ENCODE measurements around the gene SLC35E1.

The SLC35E1 gene

DNA sequence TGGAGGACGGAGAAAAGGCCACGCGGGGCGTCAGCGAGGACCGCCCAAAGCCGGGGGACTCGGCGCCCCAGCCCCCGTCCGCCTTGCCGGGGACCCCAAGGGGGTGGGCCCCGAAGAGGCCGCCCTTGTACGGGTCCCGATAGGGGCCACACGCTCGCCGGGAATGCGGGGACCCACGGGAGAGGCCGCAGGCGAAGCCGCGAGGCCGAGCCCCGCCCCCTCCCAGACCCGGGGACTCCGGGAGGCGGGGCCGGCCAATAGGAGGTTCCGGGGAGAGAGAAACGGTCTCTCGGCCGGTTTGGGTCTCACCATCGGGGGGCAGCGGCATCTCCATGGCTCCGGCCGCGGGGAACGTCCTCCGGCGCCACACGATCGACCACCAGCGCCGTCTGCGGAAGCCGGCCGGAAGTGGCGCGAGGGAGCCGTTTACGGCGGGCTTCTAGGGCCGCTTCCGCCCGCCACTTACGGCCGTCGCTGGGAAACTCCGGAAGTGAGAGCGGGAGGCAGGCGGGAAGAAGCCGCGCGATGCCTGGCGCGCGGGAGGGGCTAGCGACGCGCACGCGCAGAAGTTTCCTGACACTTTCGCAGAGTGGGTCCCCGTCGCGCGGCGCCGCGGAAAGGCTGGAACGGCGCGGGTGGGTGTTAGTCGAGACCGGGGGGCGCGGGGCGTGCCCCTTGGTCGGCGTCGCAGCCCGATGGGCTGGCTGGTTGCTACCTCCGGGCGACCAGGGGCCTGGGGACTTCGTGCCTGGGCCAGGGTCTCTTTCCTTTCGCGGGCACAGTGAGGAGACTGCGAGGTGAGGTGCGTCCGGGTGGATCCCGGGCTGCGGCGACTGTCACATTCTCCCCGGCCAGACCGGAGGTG, 29.9 kb downstream of the SLC35E1 start, which contains the start of gene CHERP:
TSS of gene CHERP (minus strand) at position 393 of the 865 bp plus-strand sequence. CDS start at position 334, 59 bp downstream.
- DNase-seq: peak; percentile 94 to 95

DNA sequence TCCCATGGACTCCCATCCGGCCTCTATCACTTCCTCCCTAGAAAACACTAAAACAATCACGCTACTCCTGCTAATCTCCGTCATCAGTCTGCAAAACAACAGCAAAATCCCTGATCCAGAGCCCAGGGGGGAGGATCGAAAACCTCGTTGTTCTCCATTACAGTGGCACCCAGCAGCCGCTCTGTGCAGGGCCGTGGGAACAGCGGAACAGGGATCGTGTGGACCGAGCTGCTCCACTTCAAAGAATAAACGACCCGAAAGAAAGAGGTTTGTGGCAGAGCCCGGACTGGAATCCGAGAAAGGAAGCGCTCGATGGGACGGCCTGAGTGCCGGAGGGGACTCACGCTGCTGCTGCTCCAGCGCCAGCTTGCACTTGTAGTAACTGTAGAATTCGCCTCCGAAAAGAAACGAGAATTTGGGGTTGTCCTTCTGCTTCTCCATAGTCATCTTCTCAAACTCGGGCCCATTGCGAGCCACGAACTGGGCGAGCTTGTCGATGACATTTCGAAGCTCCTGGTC, 30.6 kb downstream of the SLC35E1 start:
- DNase-seq: peak in 1 of 2 donors; percentile 14

- no peak for DNase-seq
These were observed 31.3 kb downstream of the SLC35E1 start for GRCh38 chr19:16540948-16541347.

DNA sequence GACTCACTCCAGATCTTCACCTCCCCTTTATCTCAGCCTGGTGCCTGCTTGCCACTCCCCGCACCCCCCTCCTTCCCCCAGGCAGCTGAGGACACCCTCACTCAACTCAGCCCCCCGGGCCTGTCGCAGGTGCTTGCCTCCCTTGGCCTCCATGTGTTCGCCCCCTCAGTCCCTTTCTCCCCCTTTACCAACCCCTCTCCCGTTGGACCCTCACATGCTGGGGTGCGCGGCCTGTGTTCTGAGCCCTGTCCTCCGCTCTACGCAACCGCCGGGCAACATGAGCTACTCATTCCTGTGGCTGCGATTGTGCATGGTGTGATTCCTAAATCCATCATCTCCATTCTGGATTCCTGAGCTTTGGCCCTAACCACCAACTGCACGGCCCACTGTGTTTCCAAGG, 35.1 kb downstream of the SLC35E1 start:
- DNase-seq: no peak

DNA sequence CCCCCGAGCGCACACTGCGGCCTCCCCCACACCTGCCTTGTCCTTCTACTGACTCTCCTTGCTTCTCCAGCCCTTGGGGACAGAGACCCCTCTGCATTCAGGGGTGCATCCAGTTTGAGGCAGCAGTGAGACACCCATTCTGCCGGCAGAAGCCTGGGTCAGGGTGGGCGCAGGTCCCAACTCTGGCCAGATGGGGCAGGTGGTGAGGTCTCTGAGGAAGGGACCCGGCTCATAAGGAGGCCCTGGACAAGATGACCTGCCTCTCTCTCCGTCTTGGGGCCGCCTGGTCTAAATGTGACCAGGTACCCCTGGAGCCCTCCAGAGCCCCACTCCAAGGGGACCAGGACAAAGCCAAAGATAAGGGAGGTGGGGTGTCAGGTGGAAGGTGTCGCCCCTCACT, 36.1 kb downstream of the SLC35E1 start:
- DNase-seq: no peak

DNA sequence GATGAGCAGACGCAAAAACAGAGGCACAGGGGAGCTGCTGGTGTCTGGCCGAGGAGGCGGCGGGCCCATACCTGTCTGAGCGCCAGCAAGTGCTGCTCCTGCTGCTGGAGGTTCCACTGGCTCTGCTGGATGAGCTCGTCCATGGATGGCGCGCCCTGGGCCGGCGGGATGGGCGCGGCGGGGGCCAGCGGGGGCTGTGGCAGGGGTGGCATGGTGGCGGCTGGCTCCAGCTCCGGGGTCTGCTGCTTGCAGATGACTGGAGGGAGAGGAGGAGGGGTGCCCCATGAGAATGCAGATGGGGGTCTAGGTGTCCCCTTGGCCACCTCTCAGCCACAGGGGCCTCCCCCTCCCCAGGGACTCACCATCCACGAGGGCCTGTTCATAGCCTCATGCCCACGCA, 36.8 kb downstream of the SLC35E1 start:
- no peak for DNase-seq

DNA sequence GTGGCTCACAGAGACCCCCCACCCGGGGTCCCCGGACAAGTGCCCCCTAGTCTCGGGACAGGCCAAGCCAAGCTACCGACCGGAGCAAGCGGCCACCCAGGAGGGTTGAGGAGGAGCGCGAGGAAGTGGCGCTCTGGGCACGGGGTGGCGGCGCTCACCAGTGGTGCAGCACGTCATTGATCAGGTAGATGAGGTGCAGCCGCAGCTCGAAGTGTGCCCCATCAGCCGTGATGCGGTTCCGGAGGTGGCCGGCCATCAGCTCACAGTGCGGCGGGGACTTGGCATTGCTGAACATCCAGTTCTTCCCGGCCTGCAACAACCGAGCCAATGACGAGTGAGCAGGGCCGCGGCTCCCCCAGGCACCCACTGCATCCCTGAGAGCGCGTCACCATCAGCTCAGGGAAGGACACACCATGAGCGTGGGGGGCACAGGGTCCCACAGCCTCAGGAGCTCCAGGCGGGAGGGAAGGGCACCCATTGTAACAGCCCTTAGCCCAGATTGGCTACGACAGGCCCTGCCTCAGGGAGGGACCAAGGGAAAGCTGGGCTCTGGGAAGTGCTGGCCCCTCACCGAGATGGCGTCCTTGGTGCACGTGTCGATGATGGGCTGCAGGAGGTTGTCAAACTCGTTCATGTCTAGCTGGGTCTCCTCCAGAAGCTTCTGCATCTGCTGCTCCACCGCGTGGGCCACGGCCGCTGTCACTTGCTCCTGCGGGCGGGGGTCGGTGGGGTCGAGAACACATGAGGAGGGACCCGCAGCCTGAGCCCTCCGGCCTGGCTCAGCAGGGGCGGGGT, 39.6 kb downstream of the SLC35E1 start:
- no peak for DNase-seq

GRCh38 chr19:16531380-16531669, 40.9 kb downstream of the SLC35E1 start:
- DNase-seq: no peak

DNA sequence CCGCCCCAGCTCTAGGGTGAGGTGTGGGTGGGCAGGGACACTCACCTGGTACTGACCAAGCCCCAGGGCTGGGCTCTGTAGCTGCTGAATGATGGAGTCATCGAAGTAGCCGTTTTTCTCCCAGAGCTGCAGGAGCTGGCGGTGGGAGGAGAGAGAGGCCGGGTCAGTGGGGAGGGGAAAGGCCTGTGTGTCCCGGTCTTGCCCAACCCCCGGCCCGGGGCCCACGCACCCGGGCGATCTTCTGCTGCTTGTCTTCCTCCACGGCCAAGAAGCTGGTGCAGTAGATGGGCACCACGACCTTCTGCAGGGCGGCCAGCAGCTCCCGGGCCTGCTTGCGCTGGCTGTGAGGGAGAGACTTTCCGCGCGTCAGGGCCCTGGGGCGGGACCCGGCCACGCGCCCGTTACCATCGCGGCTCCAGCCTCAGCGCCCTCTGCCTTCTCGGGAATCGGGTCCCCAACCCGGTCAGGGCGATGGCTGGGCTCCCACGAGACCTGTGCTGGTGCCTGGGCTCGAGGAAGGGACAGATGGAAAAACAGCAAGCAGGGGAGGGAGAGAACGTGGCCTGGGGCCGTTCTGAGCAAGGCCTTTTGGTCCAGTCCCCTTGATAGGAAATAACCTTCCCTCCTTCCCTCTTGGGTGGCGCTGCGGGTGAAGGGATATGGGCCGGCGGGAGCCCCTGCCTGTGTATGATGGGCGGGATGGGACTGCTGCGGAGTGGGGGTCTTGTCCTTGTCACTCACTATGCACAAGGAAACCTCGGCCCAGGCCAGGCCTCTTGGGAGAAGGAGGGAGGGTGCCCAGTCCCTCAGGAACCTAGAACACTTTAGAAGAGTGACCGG, 41.5 kb downstream of the SLC35E1 start:
- no peak for DNase-seq

- DNase-seq: no peak
These were observed 42.6 kb downstream of the SLC35E1 start for GRCh38 chr19:16529466-16530144.

DNA sequence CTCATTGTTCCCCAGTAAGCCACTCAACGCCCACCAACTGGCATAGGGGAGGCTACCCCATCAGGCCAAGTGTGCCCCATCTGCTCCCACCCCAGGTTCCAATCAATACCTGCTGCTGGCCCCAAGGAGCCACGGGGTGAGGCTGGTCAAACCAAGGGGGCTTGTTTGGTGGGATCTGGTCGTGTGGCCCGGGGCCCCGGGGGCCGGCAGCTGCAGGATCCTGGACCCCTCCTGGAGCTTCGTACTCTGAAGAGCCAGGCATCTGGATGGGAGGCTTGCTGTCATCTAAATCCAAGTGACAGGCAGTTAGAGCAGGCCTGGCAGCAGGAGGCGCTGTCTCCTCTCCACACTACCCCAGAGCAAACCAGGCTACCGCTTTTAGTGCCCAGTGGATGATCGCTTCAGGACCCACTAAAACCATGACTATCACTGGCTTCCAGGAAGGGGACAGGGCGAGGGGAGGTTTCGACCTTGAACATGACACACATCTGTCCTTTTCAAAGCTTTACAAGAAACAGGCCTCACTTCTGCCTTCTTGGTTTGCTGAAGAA, 44.2 kb downstream of the SLC35E1 start:
- peak; percentile 51 to 52 for DNase-seq

DNA sequence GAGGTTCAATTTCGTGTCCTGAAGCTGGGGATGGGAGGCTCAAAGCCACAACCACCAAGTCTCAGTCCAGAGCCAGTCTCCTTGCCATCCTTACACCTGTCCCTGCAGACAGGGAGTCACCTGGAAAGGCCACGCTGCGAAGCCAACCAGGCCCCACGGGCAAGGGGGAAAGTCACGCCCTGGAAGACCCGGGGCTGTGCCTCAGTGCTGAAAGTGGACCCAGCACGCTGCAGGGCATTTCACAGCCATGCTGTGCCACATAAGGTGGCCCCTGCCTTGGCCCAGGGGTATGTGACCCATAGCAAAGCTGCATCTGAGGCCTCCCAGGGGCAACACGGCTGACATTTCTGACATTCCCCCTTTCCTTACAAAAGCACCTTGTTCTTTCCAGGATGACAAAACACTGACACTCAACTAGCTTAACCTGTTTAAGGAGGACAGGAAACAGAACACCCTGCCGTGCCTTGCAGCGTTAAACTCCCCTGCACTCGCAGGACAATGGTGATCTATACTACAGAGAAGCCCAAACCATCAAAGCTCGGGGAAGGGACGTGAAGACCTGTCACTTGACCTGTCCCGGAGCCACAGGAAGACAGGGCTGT, 44.8 kb downstream of the SLC35E1 start:
- no peak for DNase-seq

GRCh38 chr19:16525751-16526481, 46.3 kb downstream of the SLC35E1 start:
- DNase-seq: no peak

- DNase-seq: no peak
These were observed 47.1 kb downstream of the SLC35E1 start for GRCh38 chr19:16524991-16525734.

GRCh38 chr19:16522559-16523377, 49.4 kb downstream of the SLC35E1 start:
- no peak for DNase-seq

- DNase-seq: no peak
These were observed 50.4 kb downstream of the SLC35E1 start for GRCh38 chr19:16521715-16522289.

DNA sequence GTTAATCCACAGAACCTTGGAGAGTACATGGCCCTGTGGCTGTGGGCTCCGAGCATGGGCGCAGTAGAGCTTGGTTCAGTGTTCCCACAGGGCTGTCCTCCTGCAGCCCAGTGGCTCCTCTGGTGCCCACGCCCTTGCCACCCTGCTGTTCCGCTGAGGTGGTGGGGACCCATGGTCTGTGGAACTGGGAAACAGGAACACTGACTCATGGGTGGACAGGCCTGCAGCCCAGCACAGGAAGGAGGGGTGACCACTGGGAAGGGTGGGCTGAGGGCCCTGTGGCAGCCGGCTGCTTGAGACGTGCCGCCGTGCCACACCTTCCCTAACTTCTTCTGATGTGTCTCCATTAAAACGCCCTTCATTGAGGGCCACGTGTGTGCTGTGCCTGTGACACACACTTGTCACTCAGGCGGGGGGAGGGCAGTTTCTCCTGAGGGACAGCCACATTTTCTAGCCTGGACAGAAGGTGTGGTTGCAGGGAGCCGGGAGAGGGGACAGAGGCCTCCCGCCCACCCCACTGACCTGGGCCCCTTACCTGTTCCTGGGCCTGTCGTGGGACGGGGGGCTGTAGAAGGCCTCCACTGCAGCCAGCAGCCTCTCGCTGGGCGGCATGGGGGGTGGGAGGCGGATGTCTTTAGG, 51.1 kb downstream of the SLC35E1 start:
- no peak for DNase-seq
